ENCODE measurements around the gene AKT2. TPM values are rescaled to one million over a fixed set of nuclear protein-coding genes. Genes with fewer than 3 reads are reported as not detected.

AKT2 gene
- total and polyA plus RNA-seq, 2 of the 8 experiments (the other 6 are each of a cell fraction or from before 2014, with no cell fraction given): 151 to 183 TPM

GRCh38 chr19:40255619-40256166 is 29.5 kb downstream of the AKT2 start (continued):
- TF ChIP-seq, protein P1, sequence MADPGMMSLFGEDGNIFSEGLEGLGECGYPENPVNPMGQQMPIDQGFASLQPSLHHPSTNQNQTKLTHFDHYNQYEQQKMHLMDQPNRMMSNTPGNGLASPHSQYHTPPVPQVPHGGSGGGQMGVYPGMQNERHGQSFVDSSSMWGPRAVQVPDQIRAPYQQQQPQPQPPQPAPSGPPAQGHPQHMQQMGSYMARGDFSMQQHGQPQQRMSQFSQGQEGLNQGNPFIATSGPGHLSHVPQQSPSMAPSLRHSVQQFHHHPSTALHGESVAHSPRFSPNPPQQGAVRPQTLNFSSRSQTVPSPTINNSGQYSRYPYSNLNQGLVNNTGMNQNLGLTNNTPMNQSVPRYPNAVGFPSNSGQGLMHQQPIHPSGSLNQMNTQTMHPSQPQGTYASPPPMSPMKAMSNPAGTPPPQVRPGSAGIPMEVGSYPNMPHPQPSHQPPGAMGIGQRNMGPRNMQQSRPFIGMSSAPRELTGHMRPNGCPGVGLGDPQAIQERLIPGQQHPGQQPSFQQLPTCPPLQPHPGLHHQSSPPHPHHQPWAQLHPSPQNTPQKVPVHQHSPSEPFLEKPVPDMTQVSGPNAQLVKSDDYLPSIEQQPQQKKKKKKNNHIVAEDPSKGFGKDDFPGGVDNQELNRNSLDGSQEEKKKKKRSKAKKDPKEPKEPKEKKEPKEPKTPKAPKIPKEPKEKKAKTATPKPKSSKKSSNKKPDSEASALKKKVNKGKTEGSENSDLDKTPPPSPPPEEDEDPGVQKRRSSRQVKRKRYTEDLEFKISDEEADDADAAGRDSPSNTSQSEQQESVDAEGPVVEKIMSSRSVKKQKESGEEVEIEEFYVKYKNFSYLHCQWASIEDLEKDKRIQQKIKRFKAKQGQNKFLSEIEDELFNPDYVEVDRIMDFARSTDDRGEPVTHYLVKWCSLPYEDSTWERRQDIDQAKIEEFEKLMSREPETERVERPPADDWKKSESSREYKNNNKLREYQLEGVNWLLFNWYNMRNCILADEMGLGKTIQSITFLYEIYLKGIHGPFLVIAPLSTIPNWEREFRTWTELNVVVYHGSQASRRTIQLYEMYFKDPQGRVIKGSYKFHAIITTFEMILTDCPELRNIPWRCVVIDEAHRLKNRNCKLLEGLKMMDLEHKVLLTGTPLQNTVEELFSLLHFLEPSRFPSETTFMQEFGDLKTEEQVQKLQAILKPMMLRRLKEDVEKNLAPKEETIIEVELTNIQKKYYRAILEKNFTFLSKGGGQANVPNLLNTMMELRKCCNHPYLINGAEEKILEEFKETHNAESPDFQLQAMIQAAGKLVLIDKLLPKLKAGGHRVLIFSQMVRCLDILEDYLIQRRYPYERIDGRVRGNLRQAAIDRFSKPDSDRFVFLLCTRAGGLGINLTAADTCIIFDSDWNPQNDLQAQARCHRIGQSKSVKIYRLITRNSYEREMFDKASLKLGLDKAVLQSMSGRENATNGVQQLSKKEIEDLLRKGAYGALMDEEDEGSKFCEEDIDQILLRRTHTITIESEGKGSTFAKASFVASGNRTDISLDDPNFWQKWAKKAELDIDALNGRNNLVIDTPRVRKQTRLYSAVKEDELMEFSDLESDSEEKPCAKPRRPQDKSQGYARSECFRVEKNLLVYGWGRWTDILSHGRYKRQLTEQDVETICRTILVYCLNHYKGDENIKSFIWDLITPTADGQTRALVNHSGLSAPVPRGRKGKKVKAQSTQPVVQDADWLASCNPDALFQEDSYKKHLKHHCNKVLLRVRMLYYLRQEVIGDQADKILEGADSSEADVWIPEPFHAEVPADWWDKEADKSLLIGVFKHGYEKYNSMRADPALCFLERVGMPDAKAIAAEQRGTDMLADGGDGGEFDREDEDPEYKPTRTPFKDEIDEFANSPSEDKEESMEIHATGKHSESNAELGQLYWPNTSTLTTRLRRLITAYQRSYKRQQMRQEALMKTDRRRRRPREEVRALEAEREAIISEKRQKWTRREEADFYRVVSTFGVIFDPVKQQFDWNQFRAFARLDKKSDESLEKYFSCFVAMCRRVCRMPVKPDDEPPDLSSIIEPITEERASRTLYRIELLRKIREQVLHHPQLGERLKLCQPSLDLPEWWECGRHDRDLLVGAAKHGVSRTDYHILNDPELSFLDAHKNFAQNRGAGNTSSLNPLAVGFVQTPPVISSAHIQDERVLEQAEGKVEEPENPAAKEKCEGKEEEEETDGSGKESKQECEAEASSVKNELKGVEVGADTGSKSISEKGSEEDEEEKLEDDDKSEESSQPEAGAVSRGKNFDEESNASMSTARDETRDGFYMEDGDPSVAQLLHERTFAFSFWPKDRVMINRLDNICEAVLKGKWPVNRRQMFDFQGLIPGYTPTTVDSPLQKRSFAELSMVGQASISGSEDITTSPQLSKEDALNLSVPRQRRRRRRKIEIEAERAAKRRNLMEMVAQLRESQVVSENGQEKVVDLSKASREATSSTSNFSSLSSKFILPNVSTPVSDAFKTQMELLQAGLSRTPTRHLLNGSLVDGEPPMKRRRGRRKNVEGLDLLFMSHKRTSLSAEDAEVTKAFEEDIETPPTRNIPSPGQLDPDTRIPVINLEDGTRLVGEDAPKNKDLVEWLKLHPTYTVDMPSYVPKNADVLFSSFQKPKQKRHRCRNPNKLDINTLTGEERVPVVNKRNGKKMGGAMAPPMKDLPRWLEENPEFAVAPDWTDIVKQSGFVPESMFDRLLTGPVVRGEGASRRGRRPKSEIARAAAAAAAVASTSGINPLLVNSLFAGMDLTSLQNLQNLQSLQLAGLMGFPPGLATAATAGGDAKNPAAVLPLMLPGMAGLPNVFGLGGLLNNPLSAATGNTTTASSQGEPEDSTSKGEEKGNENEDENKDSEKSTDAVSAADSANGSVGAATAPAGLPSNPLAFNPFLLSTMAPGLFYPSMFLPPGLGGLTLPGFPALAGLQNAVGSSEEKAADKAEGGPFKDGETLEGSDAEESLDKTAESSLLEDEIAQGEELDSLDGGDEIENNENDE (IDR thresholded peaks at IDR 0.05; ENCODE audit: insufficient replicate concordance, low read length): no peak

Data from H1 (cell line).